ENCODE data around the gene SHANK3. TPM values are rescaled to one million over a fixed set of nuclear protein-coding genes. Genes with fewer than 3 reads are reported as not detected.

SHANK3 gene
- total and polyA plus RNA-seq, 4 donors: 1.1 to 10.0 (median 5.8) TPM

GRCh38 chr22:50635591-50635990, 37.0 kb upstream of the SHANK3 start:
- WGBS: 94% methylated on average over 11 of the region's 11 CpGs
- no peak for TF ChIP-seq YY1 (IDR thresholded peaks at IDR 0.05)
- no peak for TF ChIP-seq ZBTB33 (IDR thresholded peaks at IDR 0.05)
- no peak for TF ChIP-seq RXRA (IDR thresholded peaks at IDR 0.05)
- no peak for TF ChIP-seq TAF1 (conservative IDR thresholded peaks at IDR 0.05)
- TF ChIP-seq GABPA (IDR thresholded peaks at IDR 0.05 in 1 of 2, conservative IDR thresholded peaks at IDR 0.05 in 1 of 2): no peak
- TF ChIP-seq EGR1 (IDR thresholded peaks at IDR 0.05; ENCODE audit: low read depth in 2 of 2): no peak
- TF ChIP-seq HNF4G (IDR thresholded peaks at IDR 0.05): no peak
- TF ChIP-seq NR2F2 (IDR thresholded peaks at IDR 0.05): no peak
- no peak for TF ChIP-seq ATF3 (IDR thresholded peaks at IDR 0.05)
- TF ChIP-seq JUND (IDR thresholded peaks at IDR 0.05): no peak
- no peak for TF ChIP-seq CTCF (IDR thresholded peaks at IDR 0.05; ENCODE audit: low read depth, low read length, missing input control)
- TF ChIP-seq SP1 (IDR thresholded peaks at IDR 0.05): no peak
- TF ChIP-seq REST (IDR thresholded peaks at IDR 0.05): no peak
- TF ChIP-seq FOXA1 (IDR thresholded peaks at IDR 0.05): no peak
- TF ChIP-seq FOXA2 (IDR thresholded peaks at IDR 0.05): no peak
- no peak for TF ChIP-seq RAD21 (IDR thresholded peaks at IDR 0.05)
- TF ChIP-seq MAX (IDR thresholded peaks at IDR 0.05): no peak
- no peak for TF ChIP-seq HNF4A (conservative IDR thresholded peaks at IDR 0.05)

More at GRCh38 chr22:50635591-50635990, 37.0 kb upstream of the SHANK3 start:
- peaks cover 0 to 8% (median 2%) of the 10 kb centered on the region in 4 donors for H3K4me1 ChIP-seq (ENCODE audit: control insufficient read depth in 4 of 4, insufficient read depth in 4 of 4, low read length in 3 of 4)
- H3K27ac ChIP-seq (ENCODE audit: low read depth in 1 of 2, low read length in 2 of 2): no peak overlapping the region
- H3K27me3 ChIP-seq (ENCODE audit: control insufficient read depth in 4 of 4, insufficient read depth in 4 of 4, low read length in 3 of 4): no peaks in the 10 kb centered on the region
- no peaks in the 10 kb centered on the region for H3K9me3 ChIP-seq (ENCODE audit: control insufficient read depth in 4 of 4, low read length in 3 of 4)
- DNase-seq (ENCODE audit: low spot score): no peak
- H3K36me3 ChIP-seq (ENCODE audit: control insufficient read depth in 4 of 4, insufficient read depth in 3 of 4, low read depth in 1 of 4, low read length in 3 of 4): no peaks in the 10 kb centered on the region
- H3K4me3 ChIP-seq (ENCODE audit: low read depth in 1 of 3, low read length in 3 of 3): no peak overlapping the region
- no peak overlapping the region for H3K9ac ChIP-seq (ENCODE audit: low read depth in 1 of 2, low read length in 2 of 2)

Measured in liver (tissue), 9 donors.